ENCODE data around the gene LOXHD1.

GRCh38 chr18:46555724-46556123 is 101.3 kb downstream of the LOXHD1 start:
- TF ChIP-seq POU2F2 (IDR thresholded peaks at IDR 0.05; ENCODE audit: borderline replicate concordance, low read depth, low read length) (no peak), CEBPB (IDR thresholded peaks at IDR 0.05; ENCODE audit: borderline replicate concordance in 1 of 2, low read depth in 2 of 2, low read length in 2 of 2) (no peak), TAF1 (IDR thresholded peaks at IDR 0.05; ENCODE audit: borderline replicate concordance, low read depth, low read length) (no peak), EZH2 (IDR thresholded peaks at IDR 0.05; ENCODE audit: borderline replicate concordance, control insufficient read depth, low read depth, low read length) (no peak)

Data from GM12878 (cell line).